Measurements from ENCODE around the gene ARNT2. TPM values are rescaled to one million over a fixed set of nuclear protein-coding genes. Genes with fewer than 3 reads are reported as not detected.

ARNT2 gene
- total RNA-seq, 1 experiment from 2014 or later: 16.8 TPM

GRCh38 chr15:80504931-80505330 lies 100.7 kb downstream of the ARNT2 start:
- ATAC-seq: no peak

GRCh38 chr15:80506286-80506893 lies 102.2 kb downstream of the ARNT2 start:
- no TSS peak for BruUV-seq (replicated peaks)
- H3K27ac ChIP-seq (ENCODE audit: low read length): no peak overlapping the region
- in situ Hi-C loops (cut with HindIII; ENCODE audit: low pct_unique_long_range_greater_than_20kb, low sequenced_read_pairs): no loop called here
- CTCF ChIA-PET: no interaction called here
- TF ChIP-seq SIN3A (IDR thresholded peaks at IDR 0.05; ENCODE audit: borderline replicate concordance, insufficient read depth, low read depth, low read length) (no peak), CTCF (IDR thresholded peaks at IDR 0.05) (no peak), POLR2AphosphoS5 (IDR thresholded peaks at IDR 0.05; ENCODE audit: low read depth, low read length) (no peak), TCF7L2 (IDR thresholded peaks at IDR 0.05; ENCODE audit: low read depth, low read length) (no peak), REST (IDR thresholded peaks at IDR 0.05; ENCODE audit: insufficient read depth in 1 of 2, low read depth in 2 of 2, low read length in 1 of 2) (no peak)
- H3K9me3 ChIP-seq (ENCODE audit: control insufficient read depth, insufficient read depth, low read depth, low read length): no peaks in the 10 kb centered on the region
- DNase-seq (ENCODE audit: low read depth, low spot score): no peak
- H3K36me3 ChIP-seq (ENCODE audit: control insufficient read depth, insufficient read depth, low read length): no peaks in the 10 kb centered on the region
- no peaks in the 10 kb centered on the region for H3K27me3 ChIP-seq (ENCODE audit: control insufficient read depth, insufficient read depth, low read length)
- ATAC-seq: no peak
- intact Hi-C loops (cut with micrococcal nuclease; ENCODE audit: unreplicated experiment): no loop called here
- POLR2A ChIA-PET: no interaction called here
- no peak overlapping the region for H3K4me3 ChIP-seq (ENCODE audit: low read depth in 2 of 2, low read length in 2 of 2)
- H3K4me1 ChIP-seq (ENCODE audit: control insufficient read depth, insufficient read depth, low read length): no peaks in the 10 kb centered on the region

More at GRCh38 chr15:80504931-80505330, 100.7 kb downstream of the ARNT2 start:
- H3K4me1 ChIP-seq (ENCODE audit: control insufficient read depth, insufficient read depth, low read length): no peaks in the 10 kb centered on the region
- DNase-seq (ENCODE audit: low read depth, low spot score): no peak
- no peaks in the 10 kb centered on the region for H3K27me3 ChIP-seq (ENCODE audit: control insufficient read depth, insufficient read depth, low read length)
- H3K36me3 ChIP-seq (ENCODE audit: control insufficient read depth, insufficient read depth, low read length): no peaks in the 10 kb centered on the region
- TF ChIP-seq SIN3A (IDR thresholded peaks at IDR 0.05; ENCODE audit: borderline replicate concordance, insufficient read depth, low read depth, low read length): no peak
- no peak for TF ChIP-seq CTCF (IDR thresholded peaks at IDR 0.05)
- TF ChIP-seq REST (IDR thresholded peaks at IDR 0.05; ENCODE audit: insufficient read depth in 1 of 2, low read depth in 2 of 2, low read length in 1 of 2): no peak
- no peak for TF ChIP-seq TCF7L2 (IDR thresholded peaks at IDR 0.05; ENCODE audit: low read depth, low read length)
- no peak for TF ChIP-seq POLR2AphosphoS5 (IDR thresholded peaks at IDR 0.05; ENCODE audit: low read depth, low read length)
- no TSS peak for BruUV-seq (replicated peaks)
- no peak overlapping the region for H3K27ac ChIP-seq (ENCODE audit: low read length)
- intact Hi-C loops (cut with micrococcal nuclease; ENCODE audit: unreplicated experiment): no loop called here
- in situ Hi-C loops (cut with HindIII; ENCODE audit: low pct_unique_long_range_greater_than_20kb, low sequenced_read_pairs): no loop called here
- CTCF ChIA-PET: no interaction called here
- no peaks in the 10 kb centered on the region for H3K9me3 ChIP-seq (ENCODE audit: control insufficient read depth, insufficient read depth, low read depth, low read length)
- POLR2A ChIA-PET: no interaction called here
- no peak overlapping the region for H3K4me3 ChIP-seq (ENCODE audit: low read depth in 2 of 2, low read length in 2 of 2)
